ENCODE data around the gene DDX39A.

- TF ChIP-seq CTCF (IDR thresholded peaks at IDR 0.05) (no peak), POLR2A (IDR thresholded peaks at IDR 0.05) (no peak)
Observed at GRCh38 chr19:14427461-14427860, 8.3 kb upstream of the DDX39A start.

All from esophagus squamous epithelium (tissue), 4 donors.